ENCODE data around the gene SHTN1.

The SHTN1 gene

GRCh38 chr10:116870949-116871348 is 134.0 kb downstream of the SHTN1 start:
- no peak for DNase-seq (ENCODE audit: low read depth in 1 of 2, low spot score in 1 of 2)
- in situ Hi-C loops (cut with HindIII; ENCODE audit: low pct_unique_long_range_greater_than_20kb, low sequenced_read_pairs), result no loop called here
- no peak for TF ChIP-seq JUND (IDR thresholded peaks at IDR 0.05; ENCODE audit: low read depth)

GRCh38 chr10:116868722-116869121 is 136.3 kb downstream of the SHTN1 start:
- in situ Hi-C loops (cut with HindIII; ENCODE audit: low pct_unique_long_range_greater_than_20kb, low sequenced_read_pairs), result no loop called here
- TF ChIP-seq JUND (IDR thresholded peaks at IDR 0.05; ENCODE audit: low read depth), result no peak
- no peak for DNase-seq (ENCODE audit: low read depth in 1 of 2, low spot score in 1 of 2)

- TF ChIP-seq JUND (IDR thresholded peaks at IDR 0.05; ENCODE audit: low read depth), result no peak
- no peak for DNase-seq (ENCODE audit: low read depth in 1 of 2, low spot score in 1 of 2)
- in situ Hi-C loops (cut with HindIII; ENCODE audit: low pct_unique_long_range_greater_than_20kb, low sequenced_read_pairs), result no loop called here
Observed at GRCh38 chr10:116868198-116868676, 136.8 kb downstream of the SHTN1 start.

GRCh38 chr10:116866987-116867595 is 137.9 kb downstream of the SHTN1 start:
- DNase-seq (ENCODE audit: low read depth in 1 of 2, low spot score in 1 of 2), result no peak
- in situ Hi-C loops (cut with HindIII; ENCODE audit: low pct_unique_long_range_greater_than_20kb, low sequenced_read_pairs), result no loop called here
- no peak for TF ChIP-seq JUND (IDR thresholded peaks at IDR 0.05; ENCODE audit: low read depth)

GRCh38 chr10:116866066-116866465 is 138.9 kb downstream of the SHTN1 start:
- in situ Hi-C loops (cut with HindIII; ENCODE audit: low pct_unique_long_range_greater_than_20kb, low sequenced_read_pairs), result no loop called here
- TF ChIP-seq JUND (IDR thresholded peaks at IDR 0.05; ENCODE audit: low read depth), result no peak
- no peak for DNase-seq (ENCODE audit: low read depth in 1 of 2, low spot score in 1 of 2)

- no peak for TF ChIP-seq JUND (IDR thresholded peaks at IDR 0.05; ENCODE audit: low read depth)
- no peak for DNase-seq (ENCODE audit: low read depth in 1 of 2, low spot score in 1 of 2)
- in situ Hi-C loops (cut with HindIII; ENCODE audit: low pct_unique_long_range_greater_than_20kb, low sequenced_read_pairs), result no loop called here
Observed at GRCh38 chr10:116864436-116864835, 140.6 kb downstream of the SHTN1 start.

GRCh38 chr10:116861796-116862195 is 143.2 kb downstream of the SHTN1 start:
- no peak for TF ChIP-seq JUND (IDR thresholded peaks at IDR 0.05; ENCODE audit: low read depth)
- no peak for DNase-seq (ENCODE audit: low read depth in 1 of 2, low spot score in 1 of 2)
- in situ Hi-C loops (cut with HindIII; ENCODE audit: low pct_unique_long_range_greater_than_20kb, low sequenced_read_pairs), result no loop called here

GRCh38 chr10:116857156-116857555 is 147.8 kb downstream of the SHTN1 start:
- in situ Hi-C loops (cut with HindIII; ENCODE audit: low pct_unique_long_range_greater_than_20kb, low sequenced_read_pairs), result no loop called here
- no peak for DNase-seq (ENCODE audit: low read depth in 1 of 2, low spot score in 1 of 2)
- TF ChIP-seq JUND (IDR thresholded peaks at IDR 0.05; ENCODE audit: low read depth), result no peak

- no peak for TF ChIP-seq JUND (IDR thresholded peaks at IDR 0.05; ENCODE audit: low read depth)
- no peak for DNase-seq (ENCODE audit: low read depth in 1 of 2, low spot score in 1 of 2)
- in situ Hi-C loops (cut with HindIII; ENCODE audit: low pct_unique_long_range_greater_than_20kb, low sequenced_read_pairs), result no loop called here
Observed at GRCh38 chr10:116853701-116854100, 151.3 kb downstream of the SHTN1 start.

GRCh38 chr10:116853287-116853686 is 151.7 kb downstream of the SHTN1 start:
- in situ Hi-C loops (cut with HindIII; ENCODE audit: low pct_unique_long_range_greater_than_20kb, low sequenced_read_pairs), result no loop called here
- TF ChIP-seq JUND (IDR thresholded peaks at IDR 0.05; ENCODE audit: low read depth), result no peak
- no peak for DNase-seq (ENCODE audit: low read depth in 1 of 2, low spot score in 1 of 2)

- TF ChIP-seq JUND (IDR thresholded peaks at IDR 0.05; ENCODE audit: low read depth), result no peak
- in situ Hi-C loops (cut with HindIII; ENCODE audit: low pct_unique_long_range_greater_than_20kb, low sequenced_read_pairs), result no loop called here
Observed at GRCh38 chr10:116852246-116852645, 152.7 kb downstream of the SHTN1 start.

GRCh38 chr10:116850058-116850611 is 154.9 kb downstream of the SHTN1 start:
- TF ChIP-seq JUND (IDR thresholded peaks at IDR 0.05; ENCODE audit: low read depth), result no peak
- in situ Hi-C loops (cut with HindIII; ENCODE audit: low pct_unique_long_range_greater_than_20kb, low sequenced_read_pairs), result no loop called here
- no peak for DNase-seq (ENCODE audit: low read depth in 1 of 2, low spot score in 1 of 2)

More at GRCh38 chr10:116852246-116852645, 152.7 kb downstream of the SHTN1 start:
- DNase-seq (ENCODE audit: low read depth in 1 of 2, low spot score in 1 of 2), result peak in 1 of 2 experiments; percentile 43

- in situ Hi-C loops (cut with HindIII; ENCODE audit: low pct_unique_long_range_greater_than_20kb, low sequenced_read_pairs), result no loop called here
- peak; percentile 68 to 89 for DNase-seq (ENCODE audit: low read depth in 1 of 2, low spot score in 1 of 2)
- no peak for TF ChIP-seq JUND (IDR thresholded peaks at IDR 0.05; ENCODE audit: low read depth)
Observed at GRCh38 chr10:116849248-116850057, 155.5 kb downstream of the SHTN1 start, which contains the start of gene ENO4. TSS of gene ENO4 (plus strand) at chr10:116849499. CDS start at chr10:116849567, 68 bp downstream.
